SK-N-MC (cell line): ENCODE measurements around the gene PRR35.

Experiments
- EZH2 ChIP-seq: fragments of 200-600 bp; sonication (generic); IDR thresholded peaks from one replicate; pipeline ENCODE4 v1.6.1; 2017; ENCODE audit warnings: antibody characterized with exemption
- FOXP2 ChIP-seq: optimal IDR thresholded peaks from 2 replicates; pipeline ENCODE3; 2011; ENCODE audit warnings: mild to moderate bottlenecking, moderate library complexity; ENCODE audit not compliant: insufficient read depth; ENCODE audit errors: extremely low read length, control extremely low read depth
- POLR2AphosphoS5 ChIP-seq: IDR thresholded peaks from 2 replicates; pipeline ENCODE4 v1.6.1; 2012; ENCODE audit warnings: mild to moderate bottlenecking, low read depth, low read length, borderline replicate concordance

DNA sequence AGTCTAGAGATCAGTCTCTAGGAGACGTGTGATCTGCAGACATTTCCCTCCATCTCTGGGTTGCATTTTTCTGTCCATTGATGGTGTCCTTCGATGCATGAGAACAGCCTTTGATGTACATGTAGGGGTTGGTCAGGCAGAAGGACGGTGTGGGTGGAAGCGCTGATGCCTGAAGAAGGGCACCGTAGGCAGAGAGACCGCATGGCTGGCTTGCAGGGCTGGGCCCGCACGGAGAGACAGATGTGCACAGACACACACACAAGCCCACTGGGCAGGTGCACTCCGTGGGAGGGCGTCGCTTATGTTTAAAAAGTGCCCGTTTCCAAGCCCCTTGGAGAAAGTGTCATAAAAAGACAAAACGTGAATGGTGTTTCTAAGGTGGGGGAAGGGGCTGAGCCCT, 54.9 kb downstream of the PRR35 start:
- TF ChIP-seq EZH2 = no peak
- no peak for TF ChIP-seq POLR2AphosphoS5
- no peak for TF ChIP-seq FOXP2
